ENCODE data around the gene UNC45A. TPM values are rescaled to one million over a fixed set of nuclear protein-coding genes. Genes with fewer than 3 reads are reported as not detected.

UNC45A gene
- total and polyA plus RNA-seq, 2 experiments from 2014 or later: 58.6 to 75.8 TPM

- TF ChIP-seq EZH2 (IDR thresholded peaks at IDR 0.05; ENCODE audit: insufficient read depth, poor library complexity, severe bottlenecking): no peak
- no peak for TF ChIP-seq EZH2phosphoT487 (IDR thresholded peaks at IDR 0.05; ENCODE audit: insufficient read depth, low read depth)
- Histone ChIP-seq H3F3A (ENCODE audit: insufficient read depth) (no peaks in the 10 kb centered on the region), H3K9me3 (ENCODE audit: low read depth) (no peaks in the 10 kb centered on the region), H3K27me3 (replicated peaks; ENCODE audit: insufficient read depth) (no peaks in the 10 kb centered on the region), H3K9me2 (ENCODE audit: insufficient read depth) (no peaks in the 10 kb centered on the region), H2AFZ (no peak overlapping the region), H3K4me2 (ENCODE audit: unreplicated experiment) (no peak overlapping the region), H3K36me3 (ENCODE audit: low read depth) (no peaks in the 10 kb centered on the region; the same call in 1 of the 2 replicates), H3K27ac (no peak overlapping the region), H3K9ac (no peak overlapping the region), H3K4me1 (ENCODE audit: insufficient read depth) (no peaks in the 10 kb centered on the region), H3K79me2 (ENCODE audit: insufficient read depth) (no peaks in the 10 kb centered on the region), H3K4me3 (no peak overlapping the region), H4K20me1 (ENCODE audit: insufficient read depth) (no peaks in the 10 kb centered on the region)
- no peak for DNase-seq
- in situ Hi-C loops (cut with MboI): no loop called here
- 97% methylated on average over 24 of the region's 24 CpGs for WGBS, 2 experiments (ENCODE audit: low coverage in 1 of 2, low lambda C conversion rate in 2 of 2, missing lambda C conversion rate in 2 of 2)
These were observed 24.4 kb upstream of the UNC45A start for GRCh38 chr15:90910441-90911301.

GRCh38 chr15:90911302-90911623 lies 23.8 kb upstream of the UNC45A start:
- Histone ChIP-seq H3K79me2 (ENCODE audit: insufficient read depth) (no peaks in the 10 kb centered on the region), H2AFZ (no peak overlapping the region), H3F3A (ENCODE audit: insufficient read depth) (no peaks in the 10 kb centered on the region), H3K27ac (no peak overlapping the region), H3K27me3 (replicated peaks; ENCODE audit: insufficient read depth) (no peaks in the 10 kb centered on the region), H3K36me3 (ENCODE audit: low read depth) (no peaks in the 10 kb centered on the region; the same call in 1 of the 2 replicates), H3K9ac (no peak overlapping the region), H3K9me2 (ENCODE audit: insufficient read depth) (no peaks in the 10 kb centered on the region), H3K4me3 (no peak overlapping the region), H3K4me1 (ENCODE audit: insufficient read depth) (no peaks in the 10 kb centered on the region), H3K4me2 (ENCODE audit: unreplicated experiment) (no peak overlapping the region), H3K9me3 (ENCODE audit: low read depth) (no peaks in the 10 kb centered on the region), H4K20me1 (ENCODE audit: insufficient read depth) (no peaks in the 10 kb centered on the region)
- in situ Hi-C loops (cut with MboI): no loop called here
- WGBS, 2 experiments (ENCODE audit: low coverage in 1 of 2, low lambda C conversion rate in 2 of 2, missing lambda C conversion rate in 2 of 2): 88 to 90% methylated on average over 14 to 19 of the region's 19 CpGs
- DNase-seq: no peak
- TF ChIP-seq EZH2 (IDR thresholded peaks at IDR 0.05; ENCODE audit: insufficient read depth, poor library complexity, severe bottlenecking) (no peak), EZH2phosphoT487 (IDR thresholded peaks at IDR 0.05; ENCODE audit: insufficient read depth, low read depth) (no peak)

- no peaks in the 10 kb centered on the region for H3F3A ChIP-seq (ENCODE audit: insufficient read depth)
- H3K9me3 ChIP-seq (ENCODE audit: low read depth): no peaks in the 10 kb centered on the region
- H4K20me1 ChIP-seq (ENCODE audit: insufficient read depth): no peaks in the 10 kb centered on the region
- no peaks in the 10 kb centered on the region for H3K9me2 ChIP-seq (ENCODE audit: insufficient read depth)
- H2AFZ ChIP-seq: no peak overlapping the region
- no peaks in the 10 kb centered on the region for H3K4me1 ChIP-seq (ENCODE audit: insufficient read depth)
- in situ Hi-C loops (cut with MboI): no loop called here
- no peak overlapping the region for H3K9ac ChIP-seq
- TF ChIP-seq EZH2 (IDR thresholded peaks at IDR 0.05; ENCODE audit: insufficient read depth, poor library complexity, severe bottlenecking) (no peak), EZH2phosphoT487 (IDR thresholded peaks at IDR 0.05; ENCODE audit: insufficient read depth, low read depth) (no peak)
- DNase-seq: no peak
- H3K27ac ChIP-seq: no peak overlapping the region
- H3K79me2 ChIP-seq (ENCODE audit: insufficient read depth): no peaks in the 10 kb centered on the region
- H3K4me2 ChIP-seq (ENCODE audit: unreplicated experiment): no peak overlapping the region
- no peaks in the 10 kb centered on the region for H3K27me3 ChIP-seq (replicated peaks; ENCODE audit: insufficient read depth)
- no peaks in the 10 kb centered on the region; the same call in 1 of the 2 replicates for H3K36me3 ChIP-seq (ENCODE audit: low read depth)
- no peak overlapping the region for H3K4me3 ChIP-seq
- WGBS, 2 experiments (ENCODE audit: low coverage in 1 of 2, low lambda C conversion rate in 2 of 2, missing lambda C conversion rate in 2 of 2): 93 to 94% methylated on average over 28 to 30 of the region's 30 CpGs
These were observed 22.9 kb upstream of the UNC45A start for GRCh38 chr15:90911906-90912769.

- Histone ChIP-seq H3K79me2 (ENCODE audit: insufficient read depth) (no peaks in the 10 kb centered on the region), H3K9ac (no peak overlapping the region), H3K27me3 (replicated peaks; ENCODE audit: insufficient read depth) (no peaks in the 10 kb centered on the region), H3K4me1 (ENCODE audit: insufficient read depth) (no peaks in the 10 kb centered on the region), H3K9me3 (ENCODE audit: low read depth) (no peaks in the 10 kb centered on the region), H3K9me2 (ENCODE audit: insufficient read depth) (no peaks in the 10 kb centered on the region), H3K4me2 (ENCODE audit: unreplicated experiment) (no peak overlapping the region), H2AFZ (no peak overlapping the region), H3F3A (ENCODE audit: insufficient read depth) (no peaks in the 10 kb centered on the region), H3K27ac (no peak overlapping the region), H4K20me1 (ENCODE audit: insufficient read depth) (no peaks in the 10 kb centered on the region), H3K36me3 (ENCODE audit: low read depth) (no peaks in the 10 kb centered on the region; the same call in 1 of the 2 replicates), H3K4me3 (no peak overlapping the region)
- WGBS, 2 experiments (ENCODE audit: low coverage in 1 of 2, low lambda C conversion rate in 2 of 2, missing lambda C conversion rate in 2 of 2): 96 to 98% methylated on average over 7 of the region's 7 CpGs
- no peak for DNase-seq
- in situ Hi-C loops (cut with MboI): no loop called here
- TF ChIP-seq EZH2 (IDR thresholded peaks at IDR 0.05; ENCODE audit: insufficient read depth, poor library complexity, severe bottlenecking) (no peak), EZH2phosphoT487 (IDR thresholded peaks at IDR 0.05; ENCODE audit: insufficient read depth, low read depth) (no peak)
These were observed 22.4 kb upstream of the UNC45A start for GRCh38 chr15:90912770-90913075.
